ENCODE results near the gene CCDC88B. TPM values are rescaled to one million over a fixed set of nuclear protein-coding genes. Genes with fewer than 3 reads are reported as not detected.

The CCDC88B gene
- total RNA-seq, 2 donors from 2014 or later = 15.0 to 52.2 TPM

DNA sequence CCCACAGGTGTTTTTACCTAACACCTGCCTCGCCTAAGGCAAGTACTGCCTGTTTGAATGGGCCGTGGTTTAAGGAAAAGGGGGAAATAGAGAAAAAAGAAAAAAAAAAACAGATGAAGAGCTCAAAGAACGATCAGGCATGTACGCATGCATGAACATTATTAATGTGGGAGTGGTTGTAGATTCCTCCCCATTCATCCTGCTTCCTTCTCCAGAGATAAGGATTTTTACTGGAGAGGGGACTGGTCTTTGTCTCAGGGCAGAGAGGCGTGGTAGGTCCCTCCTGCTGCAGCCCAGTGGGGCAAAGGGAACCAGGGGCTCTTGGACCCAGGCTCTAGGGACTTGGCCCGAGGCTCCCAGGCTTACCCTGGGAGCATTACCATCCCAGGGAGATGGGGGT, 42.0 kb downstream of the CCDC88B start:
- Histone ChIP-seq H3K4me3 (no peak overlapping the region), H3K27ac (no peak overlapping the region), H3K36me3 (no peaks in the 10 kb centered on the region), H3K9me3 (no peaks in the 10 kb centered on the region), H3K9ac (ENCODE audit: low read depth in 2 of 2, low read length in 2 of 2) (no peak overlapping the region), H3K27me3 (no peaks in the 10 kb centered on the region), H3K4me1 (no peaks in the 10 kb centered on the region)
- DNase-seq = no peak
- intact Hi-C loops (cut with DNase I) = no loop called here
- TF ChIP-seq, protein P1, sequence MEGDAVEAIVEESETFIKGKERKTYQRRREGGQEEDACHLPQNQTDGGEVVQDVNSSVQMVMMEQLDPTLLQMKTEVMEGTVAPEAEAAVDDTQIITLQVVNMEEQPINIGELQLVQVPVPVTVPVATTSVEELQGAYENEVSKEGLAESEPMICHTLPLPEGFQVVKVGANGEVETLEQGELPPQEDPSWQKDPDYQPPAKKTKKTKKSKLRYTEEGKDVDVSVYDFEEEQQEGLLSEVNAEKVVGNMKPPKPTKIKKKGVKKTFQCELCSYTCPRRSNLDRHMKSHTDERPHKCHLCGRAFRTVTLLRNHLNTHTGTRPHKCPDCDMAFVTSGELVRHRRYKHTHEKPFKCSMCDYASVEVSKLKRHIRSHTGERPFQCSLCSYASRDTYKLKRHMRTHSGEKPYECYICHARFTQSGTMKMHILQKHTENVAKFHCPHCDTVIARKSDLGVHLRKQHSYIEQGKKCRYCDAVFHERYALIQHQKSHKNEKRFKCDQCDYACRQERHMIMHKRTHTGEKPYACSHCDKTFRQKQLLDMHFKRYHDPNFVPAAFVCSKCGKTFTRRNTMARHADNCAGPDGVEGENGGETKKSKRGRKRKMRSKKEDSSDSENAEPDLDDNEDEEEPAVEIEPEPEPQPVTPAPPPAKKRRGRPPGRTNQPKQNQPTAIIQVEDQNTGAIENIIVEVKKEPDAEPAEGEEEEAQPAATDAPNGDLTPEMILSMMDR (IDR thresholded peaks at IDR 0.05) = no peak

DNA sequence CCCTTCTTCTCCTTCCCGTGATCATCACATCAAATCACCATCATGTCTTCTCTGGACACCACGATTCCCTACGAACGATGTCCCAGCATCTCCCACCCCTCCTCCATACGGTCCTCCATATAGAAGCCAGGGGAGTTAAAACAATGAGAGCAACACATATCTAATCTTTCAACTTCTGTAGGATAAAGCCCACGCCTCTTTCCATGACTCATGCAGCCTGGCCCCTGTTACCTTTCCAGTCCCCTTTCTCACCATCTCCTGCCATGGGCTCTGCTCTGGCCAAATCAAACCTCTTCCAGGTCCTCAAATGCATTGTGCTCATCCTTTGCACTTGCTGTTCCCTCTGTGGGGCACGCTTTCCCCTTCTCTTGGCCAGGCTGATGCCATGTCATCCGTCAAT, 42.6 kb downstream of the CCDC88B start:
- Histone ChIP-seq H3K36me3 (no peaks in the 10 kb centered on the region), H3K4me3 (no peak overlapping the region), H3K4me1 (no peaks in the 10 kb centered on the region), H3K9ac (ENCODE audit: low read depth in 2 of 2, low read length in 2 of 2) (no peak overlapping the region), H3K27me3 (no peaks in the 10 kb centered on the region), H3K27ac (no peak overlapping the region), H3K9me3 (no peaks in the 10 kb centered on the region)
- TF ChIP-seq, protein P1 (IDR thresholded peaks at IDR 0.05) = no peak
- intact Hi-C loops (cut with DNase I) = no loop called here
- no peak for DNase-seq

DNA sequence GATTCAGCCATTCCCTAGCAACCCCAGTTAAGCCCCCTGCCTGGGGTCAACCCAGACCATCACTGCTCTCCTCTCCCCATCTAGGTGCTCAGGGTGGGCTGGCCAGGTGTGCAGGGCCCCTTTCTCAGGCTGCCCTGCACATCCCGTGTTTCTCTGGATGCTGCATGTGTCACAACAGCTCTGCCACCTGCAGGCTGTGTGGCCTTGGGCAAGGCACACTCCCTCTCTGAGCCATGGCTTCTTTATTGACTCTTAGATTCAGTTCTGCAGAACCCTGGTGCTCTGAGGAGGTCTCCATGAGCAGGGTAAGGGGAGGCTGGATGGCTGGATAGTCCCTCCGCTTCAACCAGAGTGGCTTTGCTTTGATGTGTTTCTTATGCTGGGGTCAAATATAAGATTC, 43.6 kb downstream of the CCDC88B start:
- Histone ChIP-seq H3K27ac (no peak overlapping the region), H3K9me3 (no peaks in the 10 kb centered on the region), H3K4me1 (no peaks in the 10 kb centered on the region), H3K27me3 (no peaks in the 10 kb centered on the region), H3K4me3 (no peak overlapping the region), H3K36me3 (no peaks in the 10 kb centered on the region), H3K9ac (ENCODE audit: low read depth in 2 of 2, low read length in 2 of 2) (no peak overlapping the region)
- DNase-seq = no peak
- TF ChIP-seq, protein P1 (IDR thresholded peaks at IDR 0.05) = no peak
- intact Hi-C loops (cut with DNase I) = no loop called here

DNA sequence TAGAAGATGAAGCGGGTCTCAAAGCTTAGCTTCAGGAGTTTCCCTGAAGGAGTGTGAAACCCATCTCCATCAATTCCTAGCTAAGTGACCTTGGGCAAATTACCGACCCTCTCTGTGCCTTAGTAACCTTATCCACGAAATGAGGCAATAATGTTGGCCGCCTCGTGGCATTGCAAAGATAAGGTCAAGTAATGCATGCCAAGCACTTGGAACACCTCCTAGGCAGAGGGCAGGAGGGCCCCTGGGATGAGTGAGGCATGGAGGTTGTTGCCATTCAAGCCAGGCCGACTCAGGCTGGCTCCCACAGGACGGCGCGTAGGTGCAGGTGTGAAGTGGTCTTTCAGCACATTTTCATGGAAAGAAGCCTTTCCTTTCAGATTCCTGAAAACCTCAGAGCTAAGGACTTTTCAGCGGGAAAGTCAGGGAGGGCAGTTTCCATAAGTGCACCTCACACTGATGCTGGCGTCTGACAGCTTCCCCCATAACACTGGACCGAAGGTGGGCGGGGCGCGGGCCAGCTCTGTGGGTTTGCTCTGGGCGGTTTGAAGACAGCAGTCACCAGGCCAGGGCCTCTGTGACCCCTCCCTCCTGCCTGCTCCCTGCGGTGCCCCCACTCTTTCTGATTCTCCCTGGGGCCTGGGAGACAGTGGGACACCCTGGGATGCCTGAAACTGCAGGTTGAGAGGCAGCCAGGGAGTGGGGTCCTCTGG, 44.2 kb downstream of the CCDC88B start:
- DNase-seq = no peak
- Histone ChIP-seq H3K9ac (ENCODE audit: low read depth in 2 of 2, low read length in 2 of 2) (no peak overlapping the region), H3K4me3 (no peak overlapping the region), H3K36me3 (no peaks in the 10 kb centered on the region), H3K27me3 (no peaks in the 10 kb centered on the region), H3K27ac (no peak overlapping the region), H3K4me1 (no peaks in the 10 kb centered on the region), H3K9me3 (no peaks in the 10 kb centered on the region)
- TF ChIP-seq, protein P1 (IDR thresholded peaks at IDR 0.05) = no peak
- intact Hi-C loops (cut with DNase I) = no loop called here

DNA sequence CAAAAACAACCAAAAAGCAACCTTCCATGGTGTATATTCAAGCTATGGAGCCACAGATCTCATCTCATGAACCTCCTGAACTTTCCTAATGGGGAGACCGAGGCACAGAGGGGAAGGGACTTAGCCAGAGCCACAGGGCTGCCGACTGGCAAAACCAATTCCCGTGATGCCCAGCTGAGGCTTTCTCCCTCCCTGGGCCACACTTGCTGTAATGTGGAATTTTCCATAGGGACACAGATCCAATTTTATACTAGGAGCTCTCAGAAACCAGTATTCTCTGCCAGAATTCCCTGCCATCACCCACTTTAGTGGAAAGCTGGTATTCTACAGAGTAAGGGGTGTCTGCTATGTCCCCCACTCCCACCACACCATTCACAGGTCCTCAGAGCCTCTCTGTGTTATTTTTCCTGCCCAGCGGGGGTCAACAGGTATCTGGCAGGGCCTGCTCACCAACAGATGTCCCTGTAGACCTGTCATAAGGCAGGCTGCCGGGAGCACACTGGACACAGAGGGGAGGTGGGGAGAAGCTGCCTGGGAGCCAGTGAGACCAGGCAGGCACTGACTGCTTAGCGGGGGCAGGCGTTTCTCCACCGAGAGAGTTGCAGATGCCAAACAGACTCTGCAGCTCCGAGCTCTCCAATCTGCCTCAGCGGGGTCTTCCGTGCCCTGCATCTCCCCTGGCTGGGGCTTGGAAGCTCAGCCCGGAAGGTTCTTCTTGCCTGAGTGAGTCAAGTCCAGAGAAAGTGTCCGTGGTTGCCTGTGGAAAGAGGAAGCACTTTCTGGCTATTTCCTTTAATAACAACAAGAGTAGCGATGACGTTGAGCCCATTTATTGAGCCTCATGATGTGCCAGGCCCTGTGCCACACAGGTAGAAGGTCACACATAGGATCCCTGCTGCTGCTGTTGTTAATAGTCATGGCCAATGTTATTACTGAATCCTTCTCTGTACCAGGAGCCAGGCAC, 45.3 kb downstream of the CCDC88B start:
- Histone ChIP-seq H3K4me1 (no peaks in the 10 kb centered on the region), H3K27ac (no peak overlapping the region), H3K27me3 (no peaks in the 10 kb centered on the region), H3K9me3 (no peaks in the 10 kb centered on the region), H3K36me3 (no peaks in the 10 kb centered on the region), H3K9ac (ENCODE audit: low read depth in 2 of 2, low read length in 2 of 2) (no peak overlapping the region), H3K4me3 (no peak overlapping the region)
- no peak for DNase-seq
- intact Hi-C loops (cut with DNase I) = no loop called here
- TF ChIP-seq, protein P1 (IDR thresholded peaks at IDR 0.05) = no peak

Measured in colonic mucosa (tissue), 4 donors.